ENCODE data around the gene IPO13. TPM values are rescaled to one million over a fixed set of nuclear protein-coding genes. Genes with fewer than 3 reads are reported as not detected.

Gene IPO13
- total RNA-seq, 4 donors from 2014 or later: 19.3 to 32.4 (median 20.5) TPM

DNA sequence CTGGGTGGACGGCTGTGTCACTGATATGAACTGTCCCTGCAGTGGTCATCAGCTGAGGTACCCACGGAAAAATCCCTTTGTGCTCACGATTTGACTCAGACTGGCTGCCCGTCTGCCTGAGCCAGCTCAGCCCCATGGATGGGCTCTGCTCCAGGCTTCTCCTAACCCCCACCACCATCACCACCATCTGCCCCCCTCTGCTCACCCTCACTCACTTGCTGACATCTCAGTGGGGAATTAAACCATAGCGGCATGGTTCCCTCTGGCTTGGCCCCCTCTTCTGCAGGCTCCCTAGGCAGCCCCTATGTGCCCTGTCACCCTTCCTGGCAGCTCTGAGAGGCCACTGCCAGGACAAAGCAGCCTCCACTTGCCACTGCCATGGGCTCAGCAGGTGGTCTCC is 67.2 kb downstream of the IPO13 start:
- 41 to 48% methylated on average over 4 to 5 of the region's 5 CpGs for WGBS, 2 donors
- peaks cover 5 to 56% (median 14%) of the 10 kb centered on the region in 3 donors for H3K4me1 ChIP-seq
- H3K36me3 ChIP-seq: peaks cover 0 to 52% (median 0%) of the 10 kb centered on the region in 3 donors
- DNase-seq: no peak
- TF ChIP-seq, protein P1, sequence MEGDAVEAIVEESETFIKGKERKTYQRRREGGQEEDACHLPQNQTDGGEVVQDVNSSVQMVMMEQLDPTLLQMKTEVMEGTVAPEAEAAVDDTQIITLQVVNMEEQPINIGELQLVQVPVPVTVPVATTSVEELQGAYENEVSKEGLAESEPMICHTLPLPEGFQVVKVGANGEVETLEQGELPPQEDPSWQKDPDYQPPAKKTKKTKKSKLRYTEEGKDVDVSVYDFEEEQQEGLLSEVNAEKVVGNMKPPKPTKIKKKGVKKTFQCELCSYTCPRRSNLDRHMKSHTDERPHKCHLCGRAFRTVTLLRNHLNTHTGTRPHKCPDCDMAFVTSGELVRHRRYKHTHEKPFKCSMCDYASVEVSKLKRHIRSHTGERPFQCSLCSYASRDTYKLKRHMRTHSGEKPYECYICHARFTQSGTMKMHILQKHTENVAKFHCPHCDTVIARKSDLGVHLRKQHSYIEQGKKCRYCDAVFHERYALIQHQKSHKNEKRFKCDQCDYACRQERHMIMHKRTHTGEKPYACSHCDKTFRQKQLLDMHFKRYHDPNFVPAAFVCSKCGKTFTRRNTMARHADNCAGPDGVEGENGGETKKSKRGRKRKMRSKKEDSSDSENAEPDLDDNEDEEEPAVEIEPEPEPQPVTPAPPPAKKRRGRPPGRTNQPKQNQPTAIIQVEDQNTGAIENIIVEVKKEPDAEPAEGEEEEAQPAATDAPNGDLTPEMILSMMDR (IDR thresholded peaks at IDR 0.05): no peak
- no peak for TF ChIP-seq POLR2A (IDR thresholded peaks at IDR 0.05)
- no peaks in the 10 kb centered on the region for H3K9me3 ChIP-seq
- H3K27ac ChIP-seq: peak overlapping the region; percentile 34 to 82 (median 70)
- intact Hi-C loops (cut with DNase I): no loop called here
- H3K4me3 ChIP-seq: no peak overlapping the region
- no peaks in the 10 kb centered on the region for H3K27me3 ChIP-seq

DNA sequence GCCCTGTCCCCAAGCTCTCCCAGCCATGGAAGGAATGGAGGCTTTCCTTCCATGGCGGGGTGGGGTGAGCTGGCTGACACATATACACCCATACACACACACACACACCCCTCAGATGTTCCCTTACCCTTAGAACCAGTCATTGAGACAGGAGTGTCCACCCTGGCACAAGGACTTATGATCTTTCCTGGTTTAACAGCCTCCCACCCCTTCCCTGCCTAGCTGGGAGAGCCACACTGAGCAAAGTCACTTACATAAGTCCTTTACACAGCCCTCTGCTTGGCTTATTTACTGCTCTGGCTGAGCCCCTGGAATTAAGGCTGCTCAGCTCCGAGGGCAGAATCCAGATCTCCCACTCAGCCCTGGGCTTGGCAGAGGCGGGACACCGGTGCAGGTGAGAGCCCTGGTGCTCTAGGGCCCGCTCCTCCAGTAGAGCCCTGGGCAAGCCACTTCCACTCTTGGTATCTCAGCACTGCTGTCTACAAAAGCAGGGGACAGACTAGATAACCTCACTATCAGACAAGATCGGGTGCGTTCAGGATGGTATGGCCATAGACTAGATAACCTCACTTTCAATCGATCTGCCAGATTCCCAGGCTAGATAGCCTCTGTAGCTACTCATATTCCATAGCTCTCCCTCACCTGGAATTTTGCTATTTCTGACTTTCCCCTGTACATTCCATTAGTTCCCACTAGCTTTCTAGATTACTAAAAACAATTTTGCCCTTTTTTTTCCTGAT is 67.8 kb downstream of the IPO13 start:
- Histone ChIP-seq H3K4me1 (peaks cover 5 to 61% (median 15%) of the 10 kb centered on the region in 3 donors), H3K4me3 (no peak overlapping the region), H3K36me3 (peaks cover 0 to 51% (median 0%) of the 10 kb centered on the region in 3 donors), H3K27me3 (no peaks in the 10 kb centered on the region), H3K9me3 (no peaks in the 10 kb centered on the region), H3K27ac (peak overlapping the region; percentile 34 to 82 (median 70))
- TF ChIP-seq, protein P1 (IDR thresholded peaks at IDR 0.05): no peak
- TF ChIP-seq POLR2A (IDR thresholded peaks at IDR 0.05): no peak
- WGBS, 2 donors: 55 to 82% methylated on average over 4 to 7 of the region's 8 CpGs
- DNase-seq: no peak
- intact Hi-C loops (cut with DNase I): no loop called here

DNA sequence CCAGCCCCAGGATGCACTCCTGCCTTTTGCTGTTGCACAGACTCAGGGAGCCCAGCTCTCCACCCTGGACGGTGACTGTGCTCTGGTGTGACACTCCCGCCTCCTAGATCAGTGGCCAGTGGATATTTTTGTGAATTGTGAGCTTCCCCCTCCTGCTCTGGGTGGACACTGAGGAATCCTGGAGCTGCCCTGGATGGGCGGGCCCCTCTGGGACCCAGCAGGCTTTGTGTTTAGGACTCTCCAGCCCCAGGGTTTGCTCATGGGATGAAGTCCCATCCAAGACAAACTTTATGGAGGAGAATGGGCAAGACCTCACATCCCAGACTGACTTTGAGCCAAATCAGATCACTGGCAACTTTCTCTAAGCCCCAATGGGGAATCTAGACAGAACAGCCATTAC is 68.5 kb downstream of the IPO13 start:
- intact Hi-C loops (cut with DNase I): no loop called here
- peaks cover 0 to 44% (median 0%) of the 10 kb centered on the region in 3 donors for H3K36me3 ChIP-seq
- no peak for DNase-seq
- peak overlapping the region in 3 of 4 donors; percentile 16 to 82 (median 73) for H3K27ac ChIP-seq
- H3K27me3 ChIP-seq: no peaks in the 10 kb centered on the region
- H3K4me1 ChIP-seq: peaks cover 5 to 68% (median 22%) of the 10 kb centered on the region in 3 donors
- TF ChIP-seq, protein P1 (IDR thresholded peaks at IDR 0.05): no peak
- no peak for TF ChIP-seq POLR2A (IDR thresholded peaks at IDR 0.05)
- H3K4me3 ChIP-seq: no peak overlapping the region
- 55 to 68% methylated on average over 2 of the region's 3 CpGs for WGBS, 2 donors
- no peaks in the 10 kb centered on the region for H3K9me3 ChIP-seq

GRCh38 chr1:44016041-44016889 is 69.5 kb downstream of the IPO13 start:
- peaks cover 0 to 37% (median 0%) of the 10 kb centered on the region in 3 donors for H3K36me3 ChIP-seq
- intact Hi-C loops (cut with DNase I): no loop called here
- DNase-seq: no peak
- TF ChIP-seq POLR2A (IDR thresholded peaks at IDR 0.05): no peak
- H3K27me3 ChIP-seq: no peaks in the 10 kb centered on the region
- no peaks in the 10 kb centered on the region for H3K9me3 ChIP-seq
- H3K4me3 ChIP-seq: no peak overlapping the region
- peak overlapping the region in 1 of 4 donors; percentile 73 for H3K27ac ChIP-seq
- WGBS, 2 donors: 89 to 93% methylated on average over 6 to 17 of the region's 20 CpGs
- peaks cover 11 to 74% (median 28%) of the 10 kb centered on the region in 3 donors for H3K4me1 ChIP-seq

DNA sequence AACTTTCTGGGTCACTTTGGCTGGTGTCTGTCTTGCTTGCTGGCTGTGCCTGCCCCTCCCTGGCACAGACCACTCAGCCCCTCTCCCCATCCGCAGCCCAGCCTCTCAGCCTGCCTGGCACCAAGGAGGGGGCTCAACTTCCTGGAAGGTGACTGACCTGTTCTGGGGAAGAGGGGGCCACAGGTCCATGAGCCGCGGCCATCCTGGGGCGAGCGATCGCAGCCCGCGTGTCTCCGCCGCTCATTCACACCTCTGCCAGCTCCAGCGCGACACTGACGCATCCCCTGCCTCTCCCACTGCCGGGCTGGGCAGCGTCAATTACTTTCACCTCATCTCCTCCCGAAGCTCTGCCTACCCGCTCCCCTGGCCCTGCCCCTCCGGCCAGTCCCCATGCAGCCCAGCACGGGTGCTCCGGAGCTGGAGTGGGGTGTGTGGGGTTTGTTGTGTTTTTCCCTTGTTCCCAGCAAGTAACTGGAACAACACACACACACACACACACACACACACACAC is 70.2 kb downstream of the IPO13 start:
- H3K4me1 ChIP-seq: peaks cover 12 to 74% (median 30%) of the 10 kb centered on the region in 3 donors
- H3K4me3 ChIP-seq: no peak overlapping the region
- no peak overlapping the region for H3K27ac ChIP-seq
- no peak for DNase-seq
- WGBS, 2 donors: 74 to 80% methylated on average over 13 of the region's 20 CpGs
- TF ChIP-seq, protein P1 (IDR thresholded peaks at IDR 0.05): no peak
- no peak for TF ChIP-seq POLR2A (IDR thresholded peaks at IDR 0.05)
- intact Hi-C loops (cut with DNase I): no loop called here
- H3K27me3 ChIP-seq: no peaks in the 10 kb centered on the region
- H3K9me3 ChIP-seq: no peaks in the 10 kb centered on the region
- H3K36me3 ChIP-seq: peaks cover 0 to 43% (median 0%) of the 10 kb centered on the region in 3 donors

Other genes with a start within 250 kb of the IPO13 start
- 10 to 100 TPM in 1 of 4 donors, 1 to 10 TPM in 3; 2.8 to 10.7 (median 7.1) TPM for gene ST3GAL3, start 239.4 kb upstream of the IPO13 start, total RNA-seq
- 10 to 100 TPM in 1 of 4 donors, 1 to 10 TPM in 2, under 1 TPM in 1; 0.68 to 12.9 (median 4.0) TPM for gene ARTN, start 13.1 kb upstream of the IPO13 start, total RNA-seq
- 10 to 100 TPM; 14.0 to 34.6 (median 27.7) TPM for gene DPH2, start 23.1 kb downstream of the IPO13 start, total RNA-seq
- gene ATP6V0B, start 28.0 kb downstream of the IPO13 start, total RNA-seq: 100 to 1,000 TPM in 3 of 4 donors, 10 to 100 TPM in 1; 70.1 to 169 (median 135) TPM
- 10 to 100 TPM; 38.9 to 59.3 (median 48.3) TPM for gene B4GALT2, start 32.3 kb downstream of the IPO13 start, total RNA-seq
- gene CCDC24, start 44.6 kb downstream of the IPO13 start, total RNA-seq: 1 to 10 TPM; 3.0 to 7.3 (median 4.7) TPM
- gene SLC6A9, start 84.5 kb downstream of the IPO13 start, total RNA-seq: 10 to 100 TPM; 10.4 to 40.0 (median 23.2) TPM
- gene KLF17, start 171.9 kb downstream of the IPO13 start, total RNA-seq: under 1 TPM in 1 of 4 donors, not detected in 3; 0.19 TPM
- gene KLF18, start 194.7 kb downstream of the IPO13 start, total RNA-seq: not detected

All from esophagus squamous epithelium (tissue), 5 donors.